MCF 10A (cell line): ENCODE data around the gene FBRSL1. TPM values are rescaled to one million over a fixed set of nuclear protein-coding genes. Genes with fewer than 3 reads are reported as not detected.

Experiments used
- BruUV-seq: library from RNA; stranded (reverse); fragments of 400-500 nt; replicated peaks from 2 replicates; lab custom pipeline; 2021; lab: Mats Ljungman, UMichigan
- CTCF ChIA-PET: fragments of 300-600 bp; sonication (Branson Sonifier 250); formaldehyde crosslinking; extraction: SDS; loops from one replicate; lab custom pipeline; 2021; ENCODE audit warnings: antibody characterized with exemption, inconsistent platforms; lab: Yijun Ruan, JAX
- POLR2A ChIA-PET: fragments of 300-600, 350-650 bp; sonication (Branson Sonifier 250); formaldehyde crosslinking; extraction: SDS; loops from one replicate; lab custom pipeline; 2020; ENCODE audit warnings: antibody characterized with exemption, inconsistent platforms; lab: Yijun Ruan, JAX
- DNase-seq: peaks from one replicate; pipeline ENCODE4 v3.0.0-alpha.2; 2018; ENCODE audit not compliant: unreplicated experiment
- H3K27ac Mint-ChIP-seq: one replicate; pipeline ENCODE4 v1.8.0; 2022; ENCODE audit warnings: mild to moderate bottlenecking, low read depth, mixed read lengths; ENCODE audit not compliant: unreplicated experiment
- H3K27me3 Mint-ChIP-seq: one replicate; pipeline ENCODE4 v1.8.0; 2022; ENCODE audit warnings: mixed read lengths; ENCODE audit not compliant: insufficient read depth, unreplicated experiment
- H3K36me3 Mint-ChIP-seq: one replicate; pipeline ENCODE4 v1.8.0; 2022; ENCODE audit warnings: mild to moderate bottlenecking, moderate library complexity, mixed read lengths; ENCODE audit not compliant: insufficient read depth, unreplicated experiment
- H3K4me1 Mint-ChIP-seq: one replicate; pipeline ENCODE4 v1.8.0; 2022; ENCODE audit warnings: mixed read lengths; ENCODE audit not compliant: insufficient read depth, unreplicated experiment
- H3K4me3 Mint-ChIP-seq: one replicate; pipeline ENCODE4 v1.8.0; 2022; ENCODE audit warnings: mild to moderate bottlenecking, moderate library complexity, mixed read lengths; ENCODE audit not compliant: unreplicated experiment
- H3K9me3 Mint-ChIP-seq: one replicate; pipeline ENCODE4 v1.8.0; 2022; ENCODE audit warnings: mixed read lengths; ENCODE audit not compliant: unreplicated experiment
- intact Hi-C: fragments of 100-400 bp; cut with micrococcal nuclease; formaldehyde crosslinking; loops from 2 replicates; pipeline ENCODE4 v1.14.1; 2022
- total RNA-seq: library from RNA; stranded (reverse); gene quantifications from 2 replicates; pipeline ENCODE4 v1.2.3, GENCODE V29; 2022
- TF ChIP-seq, protein P1 (sequence below): fragments of 200-600 bp; IDR thresholded peaks from one replicate; pipeline ENCODE4 v1.8.0; 2022; ENCODE audit warnings: antibody characterized with exemption, mild to moderate bottlenecking; ENCODE audit not compliant: unreplicated experiment

Gene FBRSL1
- total RNA-seq, 1 experiment from 2014 or later, result 47.4 TPM

DNA sequence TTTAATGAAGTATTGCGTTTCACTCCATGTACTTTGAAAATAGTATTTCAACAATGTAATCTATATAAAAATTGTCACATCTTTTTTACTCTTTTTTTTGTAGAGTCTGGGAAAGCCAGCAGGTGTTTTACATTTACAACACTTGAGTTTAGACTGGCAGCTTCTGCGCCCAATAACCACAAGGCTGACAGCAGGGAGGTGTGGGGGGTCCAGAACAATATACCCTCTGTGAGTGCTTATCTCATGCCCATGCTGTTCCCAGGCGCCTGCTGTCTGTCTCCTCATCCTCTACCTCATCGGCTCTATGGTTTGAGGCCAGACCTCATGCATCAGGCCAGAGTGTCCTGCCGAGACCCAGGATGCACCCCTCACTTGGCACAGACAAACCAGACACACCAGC lies 24.9 kb downstream of the FBRSL1 start:
- BruUV-seq, result no TSS peak
- no peak overlapping the region for H3K27ac Mint-ChIP-seq
- intact Hi-C loops, result no loop called here

DNA sequence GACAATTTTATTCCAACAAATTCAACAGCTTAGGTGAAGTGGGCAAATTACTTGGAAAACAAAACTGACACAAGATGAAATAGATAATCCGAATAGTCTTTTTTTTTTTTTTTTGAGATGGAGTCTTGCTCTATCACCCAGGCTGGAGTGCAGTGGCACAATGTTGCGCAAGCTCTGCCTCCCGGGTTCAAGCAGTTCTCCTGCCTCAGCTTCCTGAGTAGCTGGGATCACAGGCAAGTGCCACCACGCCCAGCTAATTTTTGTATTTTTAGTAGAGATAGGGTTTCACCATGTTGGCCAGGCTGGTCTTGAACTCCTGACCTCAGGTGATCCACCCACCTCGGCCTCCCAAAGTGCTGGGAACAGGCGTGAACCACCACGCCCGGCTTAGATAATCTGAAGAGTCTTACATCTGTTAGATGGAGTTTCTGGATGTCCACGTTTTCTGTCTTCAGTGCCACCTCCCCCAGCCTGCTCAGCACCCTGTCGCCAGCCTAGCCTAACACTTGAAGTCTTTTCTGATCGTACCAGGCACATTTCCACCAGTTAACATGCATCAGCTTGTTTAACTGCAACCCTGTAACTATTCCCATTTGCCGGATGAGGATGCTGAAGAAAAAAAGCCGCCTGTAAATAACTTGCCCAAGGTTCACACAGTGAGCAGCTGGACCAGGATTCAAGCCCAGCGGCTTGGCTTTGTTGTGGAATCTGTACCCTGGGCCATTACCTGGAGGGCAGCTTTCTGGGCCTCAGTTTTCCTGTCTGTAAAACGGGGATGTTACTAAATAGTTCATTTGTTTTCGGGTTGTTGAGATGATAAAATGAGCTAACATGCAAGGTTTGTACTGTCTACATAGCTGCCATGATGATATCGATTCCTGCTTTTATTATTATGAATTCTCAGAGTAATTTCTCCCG lies 26.4 kb downstream of the FBRSL1 start:
- TF ChIP-seq, protein P1, sequence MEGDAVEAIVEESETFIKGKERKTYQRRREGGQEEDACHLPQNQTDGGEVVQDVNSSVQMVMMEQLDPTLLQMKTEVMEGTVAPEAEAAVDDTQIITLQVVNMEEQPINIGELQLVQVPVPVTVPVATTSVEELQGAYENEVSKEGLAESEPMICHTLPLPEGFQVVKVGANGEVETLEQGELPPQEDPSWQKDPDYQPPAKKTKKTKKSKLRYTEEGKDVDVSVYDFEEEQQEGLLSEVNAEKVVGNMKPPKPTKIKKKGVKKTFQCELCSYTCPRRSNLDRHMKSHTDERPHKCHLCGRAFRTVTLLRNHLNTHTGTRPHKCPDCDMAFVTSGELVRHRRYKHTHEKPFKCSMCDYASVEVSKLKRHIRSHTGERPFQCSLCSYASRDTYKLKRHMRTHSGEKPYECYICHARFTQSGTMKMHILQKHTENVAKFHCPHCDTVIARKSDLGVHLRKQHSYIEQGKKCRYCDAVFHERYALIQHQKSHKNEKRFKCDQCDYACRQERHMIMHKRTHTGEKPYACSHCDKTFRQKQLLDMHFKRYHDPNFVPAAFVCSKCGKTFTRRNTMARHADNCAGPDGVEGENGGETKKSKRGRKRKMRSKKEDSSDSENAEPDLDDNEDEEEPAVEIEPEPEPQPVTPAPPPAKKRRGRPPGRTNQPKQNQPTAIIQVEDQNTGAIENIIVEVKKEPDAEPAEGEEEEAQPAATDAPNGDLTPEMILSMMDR, result no peak
- intact Hi-C loops, result no loop called here
- Mint-ChIP-seq H3K4me1 (peaks cover 17% of the 10 kb centered on the region), H3K4me3 (no peak overlapping the region), H3K9me3 (peaks cover 14% of the 10 kb centered on the region), H3K36me3 (peaks cover 7% of the 10 kb centered on the region), H3K27ac (no peak overlapping the region), H3K27me3 (no peaks in the 10 kb centered on the region)
- BruUV-seq, result no TSS peak
- ChIA-PET CTCF (interaction anchor here (0.5 to 2.3 kb wide), 5 partner anchors 45 to 332 kb away, joined by 3 to 10 read pairs (median 3); no protein-coding TSS in a partner anchor), POLR2A (interaction anchor here (1.1 kb wide), 1 partner anchor 122 kb away, joined by 3 read pairs; no protein-coding TSS in a partner anchor)
- DNase-seq, result peak; percentile 35

More for the DNA sequence above, 24.9 kb downstream of the FBRSL1 start:
- H3K36me3 Mint-ChIP-seq, result peaks cover 15% of the 10 kb centered on the region
- TF ChIP-seq, protein P1, result no peak
- CTCF ChIA-PET, result interaction anchor here (0.6 to 2.3 kb wide), 7 partner anchors 9 to 254 kb away, joined by 3 to 10 read pairs (median 3); no protein-coding TSS in a partner anchor
- H3K4me1 Mint-ChIP-seq, result peaks cover 17% of the 10 kb centered on the region
- H3K27me3 Mint-ChIP-seq, result no peaks in the 10 kb centered on the region
- DNase-seq, result no peak
- H3K4me3 Mint-ChIP-seq, result no peak overlapping the region
- POLR2A ChIA-PET, result interaction anchor here (1.1 kb wide), 1 partner anchor 124 kb away, joined by 3 read pairs; no protein-coding TSS in a partner anchor
- peaks cover 14% of the 10 kb centered on the region for H3K9me3 Mint-ChIP-seq

DNA sequence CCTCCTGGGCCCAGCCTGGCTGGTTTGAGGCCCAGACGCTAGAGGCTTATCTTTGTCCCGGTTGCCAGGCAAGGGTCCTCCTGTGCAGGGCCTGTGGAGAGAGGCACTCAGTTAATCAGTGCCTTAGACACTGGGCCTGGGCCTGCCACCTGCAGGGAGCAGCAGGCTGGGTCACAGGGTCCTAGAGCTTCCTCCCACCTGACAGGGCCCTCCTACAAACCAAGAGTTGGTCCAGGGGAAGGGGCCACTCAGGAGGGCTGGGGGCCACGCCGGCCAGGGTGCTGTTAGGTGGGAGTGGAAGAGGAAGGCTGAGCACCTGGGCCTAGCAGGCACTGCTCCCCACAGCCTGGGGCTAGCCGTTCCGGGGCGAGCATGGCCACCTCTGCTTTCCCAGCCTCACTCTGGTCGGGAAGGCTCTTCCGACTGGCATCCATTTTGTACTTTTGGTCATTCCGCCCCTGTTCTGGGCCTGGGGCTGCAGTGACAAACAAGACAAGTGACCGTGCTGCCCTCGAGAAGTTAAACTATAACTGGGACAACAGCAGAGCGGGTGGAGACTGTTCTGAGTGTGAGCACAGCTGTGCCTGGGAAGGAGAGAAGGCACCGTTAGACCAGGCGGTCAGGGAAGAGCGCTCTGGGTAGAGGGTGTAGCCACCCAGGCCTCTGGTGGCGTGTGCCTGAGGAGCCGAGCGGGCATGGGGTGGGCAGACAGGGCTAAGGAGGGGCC lies 27.2 kb downstream of the FBRSL1 start:
- H3K9me3 Mint-ChIP-seq, result peaks cover 14% of the 10 kb centered on the region
- H3K27ac Mint-ChIP-seq, result no peak overlapping the region
- ChIA-PET POLR2A (interaction anchor here (0.6 kb wide), 1 partner anchor 331 kb away, joined by 3 read pairs; no protein-coding TSS in a partner anchor), CTCF (no interaction called here)
- DNase-seq, result no peak
- H3K4me1 Mint-ChIP-seq, result peaks cover 17% of the 10 kb centered on the region
- intact Hi-C loops, result no loop called here
- H3K4me3 Mint-ChIP-seq, result no peak overlapping the region
- H3K27me3 Mint-ChIP-seq, result no peaks in the 10 kb centered on the region
- TF ChIP-seq, protein P1, result no peak
- peaks cover 7% of the 10 kb centered on the region for H3K36me3 Mint-ChIP-seq
- no TSS peak for BruUV-seq

DNA sequence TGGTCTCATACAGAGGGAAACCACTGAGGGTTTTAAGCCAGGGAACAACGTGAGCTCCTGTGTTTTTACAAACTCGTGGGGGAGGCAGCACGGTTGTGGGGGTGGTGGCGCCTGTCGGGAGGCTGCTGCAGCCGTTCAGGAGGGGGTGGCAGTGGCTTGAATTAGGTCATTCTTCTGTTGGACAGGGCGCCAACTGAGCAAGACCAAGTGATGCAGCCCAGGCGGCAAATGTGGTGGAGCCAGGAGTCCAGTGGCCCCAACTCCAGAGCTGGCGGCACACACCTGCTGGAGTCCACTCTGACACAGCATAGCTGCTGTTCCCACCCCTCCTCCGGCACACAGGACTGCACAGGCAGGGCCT lies 27.8 kb downstream of the FBRSL1 start:
- Mint-ChIP-seq H3K36me3 (peaks cover 7% of the 10 kb centered on the region), H3K9me3 (peaks cover 14% of the 10 kb centered on the region), H3K27me3 (no peaks in the 10 kb centered on the region), H3K4me1 (peaks cover 17% of the 10 kb centered on the region), H3K27ac (no peak overlapping the region), H3K4me3 (no peak overlapping the region)
- ChIA-PET POLR2A (interaction anchor here (0.6 kb wide), 1 partner anchor 332 kb away, joined by 3 read pairs; no protein-coding TSS in a partner anchor), CTCF (no interaction called here)
- TF ChIP-seq, protein P1, result no peak
- no TSS peak for BruUV-seq
- no peak for DNase-seq
- intact Hi-C loops, result no loop called here
